HepG2 (cell line): ENCODE results near the gene SFT2D1. TPM values are rescaled to one million over a fixed set of nuclear protein-coding genes. Genes with fewer than 3 reads are reported as not detected.

Source experiments
- CBX5 ChIP-seq: sonication (generic); formaldehyde crosslinking; IDR thresholded peaks from 2 replicates; pipeline ENCODE4 v1.4.0; 2020; ENCODE audit warnings: missing genetic modification reagents, borderline replicate concordance
- CHCHD3 ChIP-seq: sonication (generic); formaldehyde crosslinking; IDR thresholded peaks from 2 replicates; pipeline ENCODE4 v1.8.0; 2022; ENCODE audit warnings: mild to moderate bottlenecking, missing genetic modification reagents, moderate library complexity
- FIP1L1 ChIP-seq: fragments of 200-400 bp; formaldehyde crosslinking; IDR thresholded peaks from 2 replicates; pipeline ENCODE4 v1.6.1; 2018; ENCODE audit warnings: low read depth, mild to moderate bottlenecking, low read length, moderate library complexity, borderline replicate concordance; ENCODE audit not compliant: insufficient read depth
- GPN1 ChIP-seq: sonication (generic); formaldehyde crosslinking; IDR thresholded peaks from 2 replicates; pipeline ENCODE4 v1.5.1; 2020; ENCODE audit warnings: missing genetic modification reagents, borderline replicate concordance
- MEIS1 ChIP-seq: sonication (generic); formaldehyde crosslinking; IDR thresholded peaks from 2 replicates; pipeline ENCODE4 v1.9.0; 2021; ENCODE audit warnings: mild to moderate bottlenecking, missing genetic modification reagents, moderate library complexity, borderline replicate concordance
- NFIC ChIP-seq: IDR thresholded peaks from 2 replicates; pipeline ENCODE4 v1.6.1; 2012; ENCODE audit warnings: mild to moderate bottlenecking, low read length, inconsistent platforms
- NKX3-1 ChIP-seq: sonication (generic); formaldehyde crosslinking; IDR thresholded peaks from 2 replicates; pipeline ENCODE4 v1.5.0; 2020; ENCODE audit warnings: missing genetic modification reagents
- PAF1 ChIP-seq: IDR thresholded peaks from 2 replicates; pipeline ENCODE4 v1.6.1; 2016; ENCODE audit warnings: missing genetic modification reagents, missing compliant biosample characterization
- PREB ChIP-seq: sonication (generic); formaldehyde crosslinking; IDR thresholded peaks from 2 replicates; pipeline ENCODE4 v1.4.0; 2020; ENCODE audit warnings: missing genetic modification reagents
- RFX5 ChIP-seq: IDR thresholded peaks from 2 replicates; pipeline ENCODE4 v1.6.1; 2011; ENCODE audit warnings: low read depth, low read length, improper control_type of control experiment
- SAP130 ChIP-seq: IDR thresholded peaks from 2 replicates; pipeline ENCODE4 v1.6.1; 2016; ENCODE audit warnings: low read depth
- SP140L ChIP-seq: sonication (generic); formaldehyde crosslinking; IDR thresholded peaks from 2 replicates; pipeline ENCODE4 v1.4.0; 2020; ENCODE audit warnings: missing genetic modification reagents, borderline replicate concordance
- SP4 ChIP-seq: sonication (generic); formaldehyde crosslinking; IDR thresholded peaks from 2 replicates; pipeline ENCODE4 v1.8.1; 2023; ENCODE audit warnings: mild to moderate bottlenecking, missing genetic modification reagents
- TBP ChIP-seq: sonication (generic); formaldehyde crosslinking; IDR thresholded peaks from 2 replicates; pipeline ENCODE4 v1.5.0; 2020; ENCODE audit warnings: missing genetic modification reagents
- XRCC5 ChIP-seq: fragments of 200-400 bp; formaldehyde crosslinking; optimal IDR thresholded peaks from 2 replicates; pipeline ENCODE3; 2017; ENCODE audit warnings: mild to moderate bottlenecking, low read length
- ZNF275 ChIP-seq: sonication (generic); formaldehyde crosslinking; IDR thresholded peaks from 2 replicates; pipeline ENCODE4 v1.8.0; 2022; ENCODE audit warnings: missing genetic modification reagents, mild to moderate bottlenecking, inconsistent platforms, borderline replicate concordance
- ZNF292 ChIP-seq: sonication (generic); formaldehyde crosslinking; IDR thresholded peaks from 2 replicates; pipeline ENCODE4 v1.8.1; 2022; ENCODE audit warnings: mild to moderate bottlenecking, low read depth, missing genetic modification reagents, borderline replicate concordance
- ZNF335 ChIP-seq: sonication (generic); formaldehyde crosslinking; IDR thresholded peaks from 2 replicates; pipeline ENCODE4 v1.4.0; 2020; ENCODE audit warnings: missing genetic modification reagents
- ZNF430 ChIP-seq: sonication (generic); formaldehyde crosslinking; IDR thresholded peaks from 2 replicates; pipeline ENCODE4 v1.9.0; 2021; ENCODE audit warnings: mild to moderate bottlenecking, missing genetic modification reagents
- ZNF460 ChIP-seq: sonication (generic); formaldehyde crosslinking; IDR thresholded peaks from 2 replicates; pipeline ENCODE4 v1.5.1; 2020; ENCODE audit warnings: missing genetic modification reagents, mild to moderate bottlenecking, borderline replicate concordance
- ZNF784 ChIP-seq: sonication (generic); formaldehyde crosslinking; IDR thresholded peaks from 2 replicates; pipeline ENCODE4 v1.5.1; 2020; ENCODE audit warnings: missing genetic modification reagents, mild to moderate bottlenecking, borderline replicate concordance
- ZZZ3 ChIP-seq: sonication (generic); formaldehyde crosslinking; IDR thresholded peaks from 2 replicates; pipeline ENCODE4 v1.4.0; 2020; ENCODE audit warnings: missing genetic modification reagents, mild to moderate bottlenecking, borderline replicate concordance
- polyA plus RNA-seq, 8 experiments: library from polyadenylated mRNA; depleted of rRNA in 3 of 8; stranded (reverse) in 7 of 8; unstranded in 1 of 8; fragments of >200 nt; fragmentation: Illumina TruSeq in 4 of 8; extraction: Trizol in 4 of 8; gene quantifications; 2 replicates each; pipeline versions ENCODE4 v1.2.1 to v1.2.3, GENCODE V29; 2011 to 2016; ENCODE audit warnings: low read depth in 4 of 8, missing spikeins in 1 of 8, mixed read lengths in 1 of 8; ENCODE audit not compliant: insufficient read depth in 1 of 8
- total RNA-seq, 5 experiments: library from RNA; depleted of rRNA; stranded (reverse); fragments of >200 nt; fragmentation: Illumina TruSeq; extraction: Trizol; gene quantifications; 2 replicates each; pipeline ENCODE4 v1.2.3, GENCODE V29; 2016; ENCODE audit warnings: low read depth in 1 of 5
- TF ChIP-seq, protein P1 (sequence below): sonication (generic); formaldehyde crosslinking; IDR thresholded peaks from 2 replicates; pipeline ENCODE4 v1.4.0; 2020; ENCODE audit warnings: missing genetic modification reagents
- TF ChIP-seq, protein P2 (sequence below): sonication (generic); formaldehyde crosslinking; IDR thresholded peaks from 2 replicates; pipeline ENCODE4 v1.5.0; 2020; ENCODE audit warnings: missing genetic modification reagents, mild to moderate bottlenecking, borderline replicate concordance

Gene SFT2D1
- total and polyA plus RNA-seq, 2 of the 13 experiments (the other 11 are each of a cell fraction or from before 2014, with no cell fraction given), result 115 to 147 TPM

DNA sequence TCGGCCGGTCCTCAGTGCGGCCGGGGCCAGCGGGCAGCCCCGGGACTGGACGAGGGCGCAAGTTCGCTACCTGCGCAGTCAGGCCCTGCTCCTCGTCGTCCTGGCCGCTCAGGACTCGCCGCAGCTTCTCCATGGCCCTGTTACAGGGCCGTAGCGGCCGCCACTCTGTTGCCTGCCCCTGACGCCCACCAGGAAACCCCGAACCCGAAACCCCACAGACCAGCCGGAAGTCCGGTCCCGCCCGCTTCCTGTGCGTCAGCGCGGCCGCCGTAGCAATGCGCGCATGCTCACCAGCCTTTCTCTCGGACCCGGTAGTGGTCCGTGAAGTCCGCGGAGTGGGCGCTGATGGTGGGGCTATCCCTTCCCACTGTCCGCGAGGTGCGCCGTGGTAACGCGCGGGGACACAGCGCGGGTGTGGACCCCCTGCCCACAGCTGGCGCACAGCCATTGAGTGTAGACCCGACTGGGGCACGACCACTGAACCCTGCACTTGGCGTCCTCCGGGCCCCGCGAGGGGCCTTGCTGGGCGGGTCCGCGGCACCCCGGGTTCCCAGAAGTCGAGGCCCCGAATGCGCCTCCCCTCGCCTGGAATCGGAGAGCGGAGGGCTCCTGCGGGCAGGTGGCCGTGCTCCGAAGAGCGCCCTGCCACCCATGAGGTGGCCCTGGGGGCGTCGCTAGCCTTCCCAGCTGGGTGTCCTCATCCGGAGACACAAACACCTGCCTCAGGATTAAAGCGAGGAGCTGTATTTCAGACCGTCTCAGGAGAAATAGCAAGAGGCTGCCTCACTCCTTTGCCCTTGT is at the start of gene SFT2D1 (continued):
- TF ChIP-seq, protein P1, sequence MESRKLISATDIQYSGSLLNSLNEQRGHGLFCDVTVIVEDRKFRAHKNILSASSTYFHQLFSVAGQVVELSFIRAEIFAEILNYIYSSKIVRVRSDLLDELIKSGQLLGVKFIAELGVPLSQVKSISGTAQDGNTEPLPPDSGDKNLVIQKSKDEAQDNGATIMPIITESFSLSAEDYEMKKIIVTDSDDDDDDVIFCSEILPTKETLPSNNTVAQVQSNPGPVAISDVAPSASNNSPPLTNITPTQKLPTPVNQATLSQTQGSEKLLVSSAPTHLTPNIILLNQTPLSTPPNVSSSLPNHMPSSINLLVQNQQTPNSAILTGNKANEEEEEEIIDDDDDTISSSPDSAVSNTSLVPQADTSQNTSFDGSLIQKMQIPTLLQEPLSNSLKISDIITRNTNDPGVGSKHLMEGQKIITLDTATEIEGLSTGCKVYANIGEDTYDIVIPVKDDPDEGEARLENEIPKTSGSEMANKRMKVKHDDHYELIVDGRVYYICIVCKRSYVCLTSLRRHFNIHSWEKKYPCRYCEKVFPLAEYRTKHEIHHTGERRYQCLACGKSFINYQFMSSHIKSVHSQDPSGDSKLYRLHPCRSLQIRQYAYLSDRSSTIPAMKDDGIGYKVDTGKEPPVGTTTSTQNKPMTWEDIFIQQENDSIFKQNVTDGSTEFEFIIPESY, result peak; percentile 54; the same call in 1 of the 2 replicates
- TF ChIP-seq PREB (CRISPR knock-in tag) (0 out of 2 replicates have a peak, but pooled peaks have one; percentile 44), MEIS1 (CRISPR knock-in tag) (no peak), ZZZ3 (CRISPR knock-in tag) (peak; percentile 77), CBX5 (CRISPR knock-in tag) (peak; percentile 90), TBP (CRISPR knock-in tag) (peak; percentile 91; the same call in 1 of the 2 replicates), SAP130 (peak; percentile 95), ZNF275 (peak; percentile 96), ZNF335 (peak; percentile 92), ZNF460 (no peak; the same call in 1 of the 2 replicates), PAF1 (CRISPR knock-in tag) (no peak), NKX3-1 (CRISPR knock-in tag) (peak; percentile 92; the same call in 1 of the 2 replicates), CHCHD3 (no peak), NFIC (no peak), ZNF430 (CRISPR knock-in tag) (peak; percentile 97), SP4 (CRISPR knock-in tag) (peak; percentile 70; the same call in 1 of the 2 replicates), FIP1L1 (no peak), GPN1 (peak; percentile 86), SP140L (CRISPR knock-in tag) (peak; percentile 74), RFX5 (no peak), ZNF784 (CRISPR knock-in tag) (peak; percentile 69; the same call in 1 of the 2 replicates), ZNF292 (CRISPR knock-in tag) (peak; percentile 87), XRCC5 (peak; percentile 49)
- TF ChIP-seq, protein P2, sequence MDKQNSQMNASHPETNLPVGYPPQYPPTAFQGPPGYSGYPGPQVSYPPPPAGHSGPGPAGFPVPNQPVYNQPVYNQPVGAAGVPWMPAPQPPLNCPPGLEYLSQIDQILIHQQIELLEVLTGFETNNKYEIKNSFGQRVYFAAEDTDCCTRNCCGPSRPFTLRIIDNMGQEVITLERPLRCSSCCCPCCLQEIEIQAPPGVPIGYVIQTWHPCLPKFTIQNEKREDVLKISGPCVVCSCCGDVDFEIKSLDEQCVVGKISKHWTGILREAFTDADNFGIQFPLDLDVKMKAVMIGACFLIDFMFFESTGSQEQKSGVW, result 0 out of 2 replicates have a peak, but pooled peaks have one; percentile 64
